Brain microvascular endothelial cell (primary cell): ENCODE data around the gene R3HCC1L.

Source experiments
- DNase-seq: peaks from one replicate; pipeline ENCODE4 v3.0.0-alpha.2; 2020
- H3K27ac ChIP-seq: fragments of 250-450 bp; sonication (Bioruptor Pico); 2 replicates; pipeline ENCODE4 v1.5.1; 2020; ENCODE audit warnings: mild to moderate bottlenecking, moderate library complexity
- H3K27me3 ChIP-seq: fragments of 250-450 bp; sonication (Bioruptor Pico); replicated peaks from 2 replicates; pipeline ENCODE4 v1.5.1; 2020; ENCODE audit warnings: mild to moderate bottlenecking
- H3K36me3 ChIP-seq: fragments of 250-450 bp; sonication (Bioruptor Pico); replicated peaks from 2 replicates; pipeline ENCODE4 v1.5.1; 2020; ENCODE audit warnings: mild to moderate bottlenecking
- H3K4me3 ChIP-seq: 2 replicates; pipeline ENCODE4 v1.5.1; 2011; ENCODE audit warnings: low read depth, mild to moderate bottlenecking, control low read depth, low read length, moderate library complexity
- in situ Hi-C: cut with HindIII; loops from 2 replicates; pipeline ENCODE4 v1.10.0; 2017; ENCODE audit warnings: low sequenced_read_pairs, low pct_ligation_motif_present
- TF ChIP-seq, protein P1 (sequence below): IDR thresholded peaks from 2 replicates; pipeline ENCODE4 v1.5.1; 2011; ENCODE audit warnings: low read depth, mild to moderate bottlenecking, moderate library complexity, low read length, control low read depth, inconsistent platforms; ENCODE audit errors: missing control alignments

The R3HCC1L gene

GRCh38 chr10:98244586-98244985, 110.1 kb downstream of the R3HCC1L start:
- Histone ChIP-seq H3K36me3 (peaks cover 23% of the 10 kb centered on the region), H3K4me3 (no peak overlapping the region), H3K27me3 (no peaks in the 10 kb centered on the region), H3K27ac (no peak overlapping the region)
- TF ChIP-seq, protein P1, sequence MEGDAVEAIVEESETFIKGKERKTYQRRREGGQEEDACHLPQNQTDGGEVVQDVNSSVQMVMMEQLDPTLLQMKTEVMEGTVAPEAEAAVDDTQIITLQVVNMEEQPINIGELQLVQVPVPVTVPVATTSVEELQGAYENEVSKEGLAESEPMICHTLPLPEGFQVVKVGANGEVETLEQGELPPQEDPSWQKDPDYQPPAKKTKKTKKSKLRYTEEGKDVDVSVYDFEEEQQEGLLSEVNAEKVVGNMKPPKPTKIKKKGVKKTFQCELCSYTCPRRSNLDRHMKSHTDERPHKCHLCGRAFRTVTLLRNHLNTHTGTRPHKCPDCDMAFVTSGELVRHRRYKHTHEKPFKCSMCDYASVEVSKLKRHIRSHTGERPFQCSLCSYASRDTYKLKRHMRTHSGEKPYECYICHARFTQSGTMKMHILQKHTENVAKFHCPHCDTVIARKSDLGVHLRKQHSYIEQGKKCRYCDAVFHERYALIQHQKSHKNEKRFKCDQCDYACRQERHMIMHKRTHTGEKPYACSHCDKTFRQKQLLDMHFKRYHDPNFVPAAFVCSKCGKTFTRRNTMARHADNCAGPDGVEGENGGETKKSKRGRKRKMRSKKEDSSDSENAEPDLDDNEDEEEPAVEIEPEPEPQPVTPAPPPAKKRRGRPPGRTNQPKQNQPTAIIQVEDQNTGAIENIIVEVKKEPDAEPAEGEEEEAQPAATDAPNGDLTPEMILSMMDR, result no peak
- no peak for DNase-seq
- in situ Hi-C loops, result no loop called here

- TF ChIP-seq, protein P1, result no peak
- H3K36me3 ChIP-seq, result peaks cover 26% of the 10 kb centered on the region
- H3K4me3 ChIP-seq, result no peak overlapping the region
- in situ Hi-C loops, result no loop called here
- no peak overlapping the region for H3K27ac ChIP-seq
- no peak for DNase-seq
- no peaks in the 10 kb centered on the region for H3K27me3 ChIP-seq
Measured at GRCh38 chr10:98246911-98247805, 112.7 kb downstream of the R3HCC1L start.

DNA sequence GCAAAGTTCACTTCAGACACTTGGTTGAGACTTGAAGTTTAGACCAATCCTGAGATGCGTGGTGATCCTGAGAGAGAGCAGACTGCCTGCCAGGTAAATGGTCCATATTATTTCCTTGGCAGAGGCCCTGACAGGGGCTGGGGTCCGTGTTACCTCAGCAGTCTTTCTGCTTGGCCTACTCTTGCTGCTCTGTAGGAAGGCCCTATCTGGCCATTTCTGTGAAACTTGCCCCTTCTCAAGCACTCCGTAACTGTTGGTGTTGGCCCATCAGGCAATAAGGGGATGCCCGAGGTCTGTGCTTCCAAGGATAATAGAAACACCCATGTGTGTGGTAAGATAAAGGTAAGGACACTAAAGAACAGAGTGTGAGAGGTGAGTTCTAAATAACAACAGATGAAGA, 113.6 kb downstream of the R3HCC1L start:
- TF ChIP-seq, protein P1, result no peak

GRCh38 chr10:98249134-98249533, 114.7 kb downstream of the R3HCC1L start:
- in situ Hi-C loops, result no loop called here
- Histone ChIP-seq H3K4me3 (no peak overlapping the region), H3K27me3 (no peaks in the 10 kb centered on the region), H3K36me3 (peaks cover 25% of the 10 kb centered on the region), H3K27ac (no peak overlapping the region)
- no peak for DNase-seq
- TF ChIP-seq, protein P1, result no peak

More for the DNA sequence above, 113.6 kb downstream of the R3HCC1L start:
- H3K27ac ChIP-seq, result no peak overlapping the region
- no peak overlapping the region for H3K4me3 ChIP-seq
- no peaks in the 10 kb centered on the region for H3K27me3 ChIP-seq
- no peak for DNase-seq
- in situ Hi-C loops, result no loop called here
- H3K36me3 ChIP-seq, result peaks cover 26% of the 10 kb centered on the region

GRCh38 chr10:98251399-98251798, 116.9 kb downstream of the R3HCC1L start:
- no peak for DNase-seq
- in situ Hi-C loops, result no loop called here
- TF ChIP-seq, protein P1, result no peak
- H3K4me3 ChIP-seq, result no peak overlapping the region
- no peaks in the 10 kb centered on the region for H3K27me3 ChIP-seq
- peaks cover 15% of the 10 kb centered on the region for H3K36me3 ChIP-seq
- H3K27ac ChIP-seq, result no peak overlapping the region
